Mucosa of descending colon (tissue), 3 donors: ENCODE measurements around the gene CEP135. TPM values are rescaled to one million over a fixed set of nuclear protein-coding genes. Genes with fewer than 3 reads are reported as not detected.

Experiments used
- ATAC-seq: fragments of 200-7000 bp; cut with Tn5 transposase; one replicate; pipeline ENCODE4 v1.9.1; 2020; ENCODE audit warnings: mild to moderate bottlenecking, moderate library complexity
- DNase-seq, 3 donors: peaks; one replicate each; pipeline ENCODE4 v3.0.0-alpha.2; 2020
- H3K36me3 ChIP-seq: fragments of 200-600 bp; one replicate; pipeline ENCODE4 v1.8.0; 2021; ENCODE audit warnings: low read depth, mild to moderate bottlenecking
- H3K4me1 ChIP-seq: fragments of 200-600 bp; one replicate; pipeline ENCODE4 v1.8.0; 2021; ENCODE audit warnings: low read depth, mild to moderate bottlenecking
- H3K4me3 ChIP-seq: fragments of 200-600 bp; one replicate; pipeline ENCODE4 v1.8.0; 2021; ENCODE audit warnings: mild to moderate bottlenecking
- H3K9me3 ChIP-seq: fragments of 200-600 bp; one replicate; pipeline ENCODE4 v1.8.0; 2021; ENCODE audit warnings: mild to moderate bottlenecking
- intact Hi-C, 2 donors: fragments of 100-400 bp; cut with DNase I in 1 of 2; cut with micrococcal nuclease in 1 of 2; formaldehyde crosslinking; loops; one replicate each; pipeline versions ENCODE4 v1.11.0 to v1.11.1; 2022; cut with DNase I, micrococcal nuclease
- total RNA-seq, 3 donors: library from RNA; stranded (reverse); fragmentation: NEBNext Ultra II Directional in 2 of 3; extraction: Animal tissue kit (Norgen Biotek cat#: 25700) in 2 of 3; gene quantifications; one replicate each; pipeline versions ENCODE4 v1.2.1 to v1.2.4, GENCODE V29; 2021 to 2023
- TF ChIP-seq, protein P1 (sequence below): fragments of 200-600 bp; IDR thresholded peaks from one replicate; pipeline ENCODE4 v1.8.0; 2022; ENCODE audit warnings: antibody characterized with exemption, mild to moderate bottlenecking
- donor health status: DM: no; HTN: no; CAD: no; lungs with moderate emphysema.
- donor health status: DM: no; HTN: no; CAD: no.
- donor health status: DM: no; HTN: yes; CAD: no.

CEP135 gene
- total RNA-seq, 3 donors from 2014 or later, result 3.8 to 6.9 (median 5.9) TPM

DNA sequence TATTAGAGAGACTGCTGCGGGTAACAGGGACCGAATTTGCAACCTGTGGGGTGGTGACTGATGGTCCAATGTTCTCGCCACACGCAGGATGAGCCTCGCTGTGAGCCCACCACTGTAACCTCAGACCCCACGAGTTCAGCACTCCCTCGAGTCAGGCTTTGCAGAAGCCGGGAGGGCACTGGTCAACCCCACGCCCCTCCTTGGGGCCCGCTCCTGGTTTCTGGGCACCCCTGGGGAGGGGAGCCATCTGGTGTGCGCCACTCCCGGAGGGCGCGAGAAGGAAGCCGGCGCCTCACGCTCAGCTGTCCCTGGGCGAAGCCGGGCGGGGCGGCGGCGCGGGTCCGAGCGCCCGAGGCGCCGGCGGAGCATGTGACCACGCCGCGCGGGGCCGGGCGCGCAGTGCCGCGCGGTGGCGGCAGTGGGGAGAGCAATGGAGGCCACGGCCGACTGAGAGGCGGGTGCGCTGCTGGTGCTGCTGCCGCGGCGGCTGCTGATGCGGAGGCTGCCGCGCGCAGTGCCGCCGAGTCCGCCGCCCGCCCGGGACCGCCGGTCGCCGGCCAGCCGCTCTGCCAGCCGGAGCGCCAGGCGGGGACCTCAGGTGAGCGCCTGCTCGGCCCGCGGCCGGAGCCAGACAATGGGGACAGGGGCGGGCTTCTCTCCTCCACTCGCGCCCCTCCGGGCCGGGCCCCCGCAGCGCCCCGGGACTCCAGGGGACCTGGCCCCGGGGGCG, 100.1 kb downstream of the CEP135 start:
- peak; percentile 96 for ATAC-seq
- H3K9me3 ChIP-seq, result no peaks in the 10 kb centered on the region
- no peaks in the 10 kb centered on the region for H3K36me3 ChIP-seq
- intact Hi-C loops, result no loop called here
- no peaks in the 10 kb centered on the region for H3K4me1 ChIP-seq
- TF ChIP-seq, protein P1, sequence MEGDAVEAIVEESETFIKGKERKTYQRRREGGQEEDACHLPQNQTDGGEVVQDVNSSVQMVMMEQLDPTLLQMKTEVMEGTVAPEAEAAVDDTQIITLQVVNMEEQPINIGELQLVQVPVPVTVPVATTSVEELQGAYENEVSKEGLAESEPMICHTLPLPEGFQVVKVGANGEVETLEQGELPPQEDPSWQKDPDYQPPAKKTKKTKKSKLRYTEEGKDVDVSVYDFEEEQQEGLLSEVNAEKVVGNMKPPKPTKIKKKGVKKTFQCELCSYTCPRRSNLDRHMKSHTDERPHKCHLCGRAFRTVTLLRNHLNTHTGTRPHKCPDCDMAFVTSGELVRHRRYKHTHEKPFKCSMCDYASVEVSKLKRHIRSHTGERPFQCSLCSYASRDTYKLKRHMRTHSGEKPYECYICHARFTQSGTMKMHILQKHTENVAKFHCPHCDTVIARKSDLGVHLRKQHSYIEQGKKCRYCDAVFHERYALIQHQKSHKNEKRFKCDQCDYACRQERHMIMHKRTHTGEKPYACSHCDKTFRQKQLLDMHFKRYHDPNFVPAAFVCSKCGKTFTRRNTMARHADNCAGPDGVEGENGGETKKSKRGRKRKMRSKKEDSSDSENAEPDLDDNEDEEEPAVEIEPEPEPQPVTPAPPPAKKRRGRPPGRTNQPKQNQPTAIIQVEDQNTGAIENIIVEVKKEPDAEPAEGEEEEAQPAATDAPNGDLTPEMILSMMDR, result peak; percentile 42
- peak overlapping the region; percentile 32 for H3K4me3 ChIP-seq
- DNase-seq, result peak; percentile 71 to 80 (median 74)

DNA sequence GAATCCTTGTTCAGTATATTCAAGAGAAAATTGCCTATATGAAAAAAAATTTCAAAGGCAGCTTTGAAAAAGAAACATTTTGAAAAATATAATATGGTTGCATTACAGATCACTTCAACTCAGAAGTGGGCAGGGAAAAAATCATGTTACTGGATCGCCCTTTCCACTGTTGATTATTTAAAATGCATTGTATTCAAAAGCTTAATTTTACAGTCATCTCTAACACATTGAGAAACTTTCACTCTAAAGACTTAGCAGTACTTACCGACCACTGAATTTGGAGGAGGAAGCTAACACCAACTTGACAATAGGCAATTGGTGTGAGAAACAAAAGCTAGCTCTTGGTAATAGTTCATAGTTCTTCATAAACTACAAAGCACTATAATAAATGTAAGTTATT, 101.9 kb downstream of the CEP135 start:
- H3K9me3 ChIP-seq, result no peaks in the 10 kb centered on the region
- H3K4me1 ChIP-seq, result no peaks in the 10 kb centered on the region
- TF ChIP-seq, protein P1, result no peak
- ATAC-seq (no peak), DNase-seq (no peak)
- H3K36me3 ChIP-seq, result no peaks in the 10 kb centered on the region
- intact Hi-C loops, result no loop called here
- no peak overlapping the region for H3K4me3 ChIP-seq

- no peak for ATAC-seq
- DNase-seq, result no peak
- no peaks in the 10 kb centered on the region for H3K9me3 ChIP-seq
- TF ChIP-seq, protein P1, result no peak
- no peak overlapping the region for H3K4me3 ChIP-seq
- no peaks in the 10 kb centered on the region for H3K36me3 ChIP-seq
- no peaks in the 10 kb centered on the region for H3K4me1 ChIP-seq
- intact Hi-C loops, result no loop called here
These were observed 102.4 kb downstream of the CEP135 start for GRCh38 chr4:56051029-56051709.

- Histone ChIP-seq H3K4me3 (no peak overlapping the region), H3K9me3 (no peaks in the 10 kb centered on the region), H3K36me3 (no peaks in the 10 kb centered on the region), H3K4me1 (no peaks in the 10 kb centered on the region)
- no peak for DNase-seq
- TF ChIP-seq, protein P1, result no peak
- no peak for ATAC-seq
- intact Hi-C loops, result no loop called here
These were observed 102.9 kb downstream of the CEP135 start for GRCh38 chr4:56051710-56052075.

GRCh38 chr4:56052481-56052880, 103.7 kb downstream of the CEP135 start:
- DNase-seq (no peak), ATAC-seq (no peak)
- Histone ChIP-seq H3K9me3 (no peaks in the 10 kb centered on the region), H3K4me3 (no peak overlapping the region), H3K36me3 (no peaks in the 10 kb centered on the region), H3K4me1 (no peaks in the 10 kb centered on the region)
- intact Hi-C loops, result no loop called here
- TF ChIP-seq, protein P1, result no peak
